NCI-H510A (cell line): ENCODE measurements around the gene GTF2F1.
"Not testable (repeated sequence)": the region's sequence is repeated elsewhere in the genome, so short reads cannot be mapped to it uniquely, and the experiment has no call there.

ENCODE experiments used
- DNase-seq: peaks from one replicate; lab custom pipeline; 2025; lab: John Stamatoyannopoulos, UW

GTF2F1 gene

DNA sequence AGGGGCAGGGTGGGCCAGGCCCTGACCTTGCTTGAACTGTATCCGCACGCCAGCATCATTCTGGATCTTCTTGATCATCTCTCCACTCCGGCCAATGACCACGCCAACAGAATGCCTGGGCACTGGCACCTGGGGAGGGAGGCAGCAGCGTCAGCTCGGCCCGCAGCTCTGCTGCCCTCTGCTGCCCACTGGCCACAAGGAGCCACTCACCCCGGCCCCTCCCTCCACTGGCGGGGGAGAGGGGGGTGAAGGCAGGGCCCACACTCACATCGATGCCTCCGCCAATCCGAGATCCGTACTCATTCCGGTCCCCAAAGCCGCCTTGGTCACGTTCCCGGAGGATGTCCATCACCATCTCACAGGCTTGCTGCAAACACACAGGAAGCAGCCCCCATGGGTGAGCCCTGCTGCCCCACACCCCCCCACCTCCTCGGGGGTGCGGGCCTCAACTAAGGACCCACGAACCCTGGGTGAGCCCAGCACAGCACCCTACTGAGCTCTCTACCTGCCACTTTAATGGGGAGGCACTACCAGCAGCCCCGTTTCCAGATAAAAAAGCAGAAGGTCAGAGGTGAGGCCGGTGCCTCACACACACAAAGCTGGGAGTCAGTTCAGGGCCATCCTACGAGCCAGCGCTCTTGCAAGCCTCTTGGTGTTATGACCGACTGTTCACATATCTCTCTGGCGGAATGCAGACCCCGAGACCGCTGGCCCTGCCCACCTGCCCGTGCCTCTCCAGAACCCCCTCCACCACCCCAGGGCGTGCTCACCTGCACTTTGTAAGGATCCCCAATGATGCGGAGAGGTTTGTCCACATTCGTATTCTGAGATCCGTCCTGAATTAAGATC is 25.0 kb upstream of the GTF2F1 start:
- DNase-seq, result no peak

DNA sequence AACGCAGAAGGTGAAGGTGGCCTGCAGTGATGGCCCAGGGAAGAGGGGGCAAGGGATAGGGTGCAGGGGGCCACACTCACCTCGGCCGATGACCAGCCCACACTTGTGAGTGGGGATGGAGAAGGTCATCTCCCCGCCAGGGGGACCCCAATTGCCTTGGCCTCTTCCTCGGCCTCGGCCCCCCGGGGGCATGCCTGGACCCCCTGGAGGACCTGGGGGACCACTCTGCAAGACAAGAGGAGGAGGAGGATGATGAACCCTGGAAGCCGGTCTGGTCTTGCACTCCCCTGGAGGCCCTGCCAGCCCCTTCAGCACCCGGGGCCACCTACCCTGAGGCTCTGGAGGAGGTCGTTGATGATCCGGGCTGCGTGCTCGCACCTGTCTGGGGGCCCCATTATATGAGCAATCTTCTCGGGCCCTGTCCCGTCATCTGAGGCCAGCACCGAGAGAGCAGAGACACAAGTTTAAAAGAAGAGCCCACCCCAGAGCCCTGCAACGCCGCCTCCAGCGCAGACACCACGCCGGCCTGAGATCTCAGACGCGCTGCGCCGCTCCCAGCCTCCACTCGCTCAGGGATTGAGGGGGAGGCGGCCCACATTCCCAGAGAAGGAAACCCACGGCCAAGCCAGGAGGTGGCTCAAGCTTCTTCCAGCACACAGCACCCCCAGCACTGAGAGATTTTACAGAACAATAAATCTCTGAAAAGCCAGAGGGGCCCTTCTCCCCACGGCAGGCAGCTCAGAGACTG is 23.9 kb upstream of the GTF2F1 start:
- DNase-seq, result no peak

DNA sequence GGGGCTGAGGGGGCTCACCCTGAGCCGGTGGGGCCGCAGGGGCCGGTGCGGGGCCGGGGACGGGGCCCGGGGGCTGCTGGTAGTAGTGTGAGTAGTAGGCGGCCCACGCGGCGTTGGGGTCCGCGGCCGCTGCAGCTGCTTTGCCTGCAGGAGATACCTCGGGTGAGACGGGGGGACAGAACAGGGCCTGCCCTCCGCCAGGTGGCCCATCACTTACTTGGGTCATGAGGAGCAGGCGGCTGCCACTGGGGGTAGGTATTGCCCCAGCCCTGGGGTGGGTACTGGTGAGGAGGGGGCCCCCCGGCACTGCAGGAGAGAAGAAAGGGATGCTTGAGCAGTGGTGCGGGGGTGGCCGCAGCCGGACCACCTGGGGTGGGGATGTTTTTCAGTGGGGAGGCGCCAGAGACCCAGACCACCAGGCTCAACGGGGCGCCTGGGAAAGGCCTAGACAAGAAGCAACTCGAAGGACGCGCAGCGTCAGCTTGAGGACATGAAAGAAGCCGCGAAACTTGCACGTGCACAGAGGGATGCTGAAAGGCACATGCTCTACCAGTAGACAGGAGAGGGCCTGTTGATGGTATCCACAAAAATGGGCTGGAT is 22.7 kb upstream of the GTF2F1 start:
- no peak for DNase-seq

DNA sequence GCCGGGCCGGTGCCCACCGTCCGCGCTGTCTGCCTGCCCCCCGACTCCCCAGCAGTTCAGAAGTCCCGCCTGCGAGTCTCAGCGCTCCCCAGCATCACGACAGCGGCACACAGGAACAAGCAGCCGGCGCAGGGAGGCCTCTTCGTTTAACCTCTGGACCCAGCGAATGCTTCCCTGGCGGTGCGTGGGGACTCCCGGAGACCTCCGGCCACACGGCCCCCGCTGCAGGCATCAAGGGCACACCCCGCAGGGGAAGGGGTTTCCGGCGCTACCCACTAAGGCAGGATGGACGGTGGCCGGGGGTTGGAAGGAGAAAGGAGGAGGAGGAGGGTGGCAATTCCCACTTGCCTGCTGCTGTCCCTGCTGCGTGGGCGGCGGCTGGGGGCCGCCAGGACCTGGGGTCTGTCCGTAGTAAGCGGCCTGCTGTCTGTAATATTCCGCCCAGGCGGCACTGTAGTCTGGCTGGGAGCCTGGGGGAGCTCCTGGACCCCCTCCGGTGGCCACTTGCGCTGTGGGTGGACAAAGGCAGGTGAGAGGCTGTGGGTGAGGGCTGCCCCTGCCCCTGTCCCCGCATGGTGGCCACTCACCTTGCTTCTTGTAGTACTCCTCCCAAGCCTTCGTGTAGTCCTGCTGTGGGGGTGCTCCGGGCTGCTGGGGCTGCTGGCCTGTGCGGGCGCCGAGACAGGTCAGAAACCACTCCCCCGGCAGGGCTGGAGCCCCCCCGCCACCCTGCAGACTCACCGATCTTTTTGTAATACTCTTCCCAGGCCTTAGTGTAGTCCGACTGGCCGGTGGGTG is 22.0 kb upstream of the GTF2F1 start:
- no peak for DNase-seq

DNA sequence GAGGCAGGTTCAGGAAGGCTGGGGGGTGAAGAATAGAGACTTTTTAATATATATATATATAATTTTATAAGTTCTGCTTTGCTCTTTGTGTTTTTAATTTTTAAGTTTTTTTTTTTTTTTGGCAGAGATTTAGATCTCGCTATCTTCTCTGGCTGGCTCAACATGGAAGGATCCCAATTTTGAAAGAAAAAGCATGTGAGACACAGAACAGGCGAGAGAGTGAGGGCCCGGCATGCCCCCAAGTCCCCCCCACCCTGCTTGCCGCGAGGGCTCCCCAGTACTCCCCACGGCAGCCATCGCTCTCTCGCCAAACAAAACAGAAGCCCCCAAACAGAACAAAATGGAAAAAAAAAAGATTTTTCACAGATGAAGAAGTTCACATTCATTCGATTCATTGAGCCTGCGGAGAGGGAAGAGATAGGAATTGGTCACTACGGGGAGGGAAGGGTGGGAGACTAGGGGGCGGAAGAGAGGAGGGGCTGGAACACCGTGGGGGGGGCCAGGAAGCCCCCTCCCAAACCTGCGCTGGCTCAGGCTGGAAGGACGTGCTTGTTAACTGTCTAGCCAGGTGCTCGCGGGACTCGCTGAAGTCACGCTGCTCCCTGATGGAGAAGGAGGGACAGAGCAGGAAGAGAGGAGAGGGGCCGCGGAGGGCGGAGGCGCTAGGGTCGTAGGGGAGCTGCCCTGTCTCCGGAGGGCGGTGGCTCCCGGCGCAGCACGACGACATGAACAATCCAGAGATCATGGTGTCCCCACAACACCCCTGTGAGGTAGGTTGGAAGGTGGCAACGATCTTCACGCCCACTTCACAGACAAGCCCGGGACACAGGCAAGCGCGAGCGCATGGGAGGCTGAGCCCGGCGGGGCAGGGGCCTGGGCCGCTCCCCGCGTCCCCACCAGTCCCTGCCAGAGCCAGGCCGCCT is 21.0 kb upstream of the GTF2F1 start:
- DNase-seq, result no peak

DNA sequence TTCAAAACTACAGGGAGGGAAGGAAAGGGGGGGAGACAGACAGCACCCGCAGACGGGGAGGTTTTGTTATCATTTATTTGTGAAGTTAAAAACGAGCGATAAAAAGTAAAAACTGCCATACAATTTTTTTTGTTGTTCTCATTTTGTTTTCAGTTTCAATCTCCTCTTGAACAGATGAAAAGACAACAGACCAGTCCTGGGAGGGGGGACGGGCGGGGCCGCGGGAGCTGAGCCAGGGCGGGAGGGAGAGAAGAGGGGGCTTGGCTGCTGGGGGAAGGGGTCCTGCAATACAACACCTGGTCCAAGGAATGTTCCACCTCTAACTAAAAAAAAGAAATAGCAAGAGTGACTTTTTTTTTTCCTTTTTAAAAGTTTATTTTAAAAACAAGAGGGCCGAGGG is 20.3 kb upstream of the GTF2F1 start:
- DNase-seq, result no peak

DNA sequence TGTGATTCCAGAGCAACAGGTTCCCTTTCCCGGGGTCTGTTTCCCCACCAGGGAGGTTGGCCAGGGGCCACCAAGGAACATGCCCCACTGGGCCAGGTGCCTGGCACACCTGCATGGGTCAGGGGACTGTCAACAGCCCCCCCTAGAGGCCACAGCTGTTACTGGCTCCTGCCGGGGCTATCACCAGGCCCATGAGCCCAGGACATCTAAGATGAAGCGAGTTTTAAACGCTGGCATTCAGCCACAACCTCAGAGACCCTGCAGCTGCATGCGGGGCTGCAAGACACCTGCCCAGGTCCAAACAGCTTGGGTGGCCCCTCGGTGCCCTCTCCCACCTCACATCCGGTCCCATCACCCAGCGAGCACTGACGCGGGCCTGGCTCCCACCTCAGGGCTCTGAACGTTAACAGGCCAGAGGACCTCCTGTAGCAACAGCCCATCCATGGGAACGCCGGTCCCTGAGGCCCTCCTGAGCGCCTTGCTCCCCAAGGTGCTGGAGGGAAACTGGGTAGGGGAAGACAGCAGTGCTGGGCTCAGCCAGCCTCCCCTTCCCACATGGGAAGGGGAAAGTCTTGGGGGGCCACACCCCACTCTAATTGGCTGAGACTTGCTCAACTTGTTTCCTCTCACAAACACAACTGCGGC is 19.6 kb upstream of the GTF2F1 start:
- no peak for DNase-seq

DNA sequence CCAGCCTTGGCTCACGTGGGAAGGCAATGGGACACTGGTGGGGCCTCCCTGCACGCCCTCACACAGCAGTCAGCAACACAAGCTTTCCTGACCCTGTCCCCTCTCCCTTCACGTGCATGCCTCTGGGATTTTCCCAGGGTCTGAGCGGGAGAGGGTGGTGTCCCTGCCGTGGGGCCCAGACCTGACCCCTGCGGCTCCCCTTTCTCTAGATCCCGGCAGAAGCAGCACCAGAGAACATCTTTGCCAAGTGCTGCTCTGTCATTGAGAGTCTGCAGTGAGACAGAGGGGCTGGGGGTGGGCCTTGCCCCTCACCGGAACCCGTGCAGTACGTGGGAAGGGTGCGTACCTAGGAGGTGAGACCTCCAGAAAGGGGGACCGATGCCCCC is 19.1 kb upstream of the GTF2F1 start:
- DNase-seq, result no peak

DNA sequence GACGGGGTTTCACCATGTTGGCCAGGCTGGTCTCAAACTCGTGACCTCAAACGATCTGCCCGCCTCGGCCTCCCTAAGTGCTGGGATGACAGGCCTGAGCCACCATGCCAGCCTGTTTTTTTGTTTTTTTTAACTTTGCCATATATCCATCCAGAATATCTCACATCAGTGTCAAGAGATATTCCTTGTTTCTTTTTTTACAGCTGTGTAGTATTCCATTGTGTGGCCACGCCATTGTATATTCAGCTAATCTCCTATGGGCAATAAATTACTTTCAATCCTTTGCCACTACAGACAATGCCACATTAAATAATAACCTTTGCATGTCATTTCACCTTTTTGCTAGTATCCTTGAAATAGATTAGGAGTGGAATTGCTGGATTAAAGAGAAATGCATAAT is 16.4 kb upstream of the GTF2F1 start:
- no peak for DNase-seq

DNA sequence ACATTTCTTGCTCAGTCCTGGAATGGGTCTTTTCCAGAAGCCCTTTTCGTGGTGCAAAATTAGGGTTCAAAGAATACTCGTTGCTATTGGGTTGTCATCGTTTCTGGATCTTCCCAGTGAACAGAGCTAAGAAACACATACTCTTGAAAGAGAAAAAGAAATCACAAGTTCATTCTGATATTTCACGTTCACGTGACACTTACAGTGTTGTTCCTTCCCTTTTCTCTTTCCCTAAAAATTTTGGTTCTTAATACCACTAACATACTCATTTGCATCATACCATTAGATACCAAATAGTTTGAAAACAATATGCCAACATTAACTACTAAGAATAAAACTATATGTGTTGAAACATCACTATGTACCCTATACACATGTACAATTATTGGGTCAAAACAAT is 13.4 kb upstream of the GTF2F1 start:
- no peak for DNase-seq

DNA sequence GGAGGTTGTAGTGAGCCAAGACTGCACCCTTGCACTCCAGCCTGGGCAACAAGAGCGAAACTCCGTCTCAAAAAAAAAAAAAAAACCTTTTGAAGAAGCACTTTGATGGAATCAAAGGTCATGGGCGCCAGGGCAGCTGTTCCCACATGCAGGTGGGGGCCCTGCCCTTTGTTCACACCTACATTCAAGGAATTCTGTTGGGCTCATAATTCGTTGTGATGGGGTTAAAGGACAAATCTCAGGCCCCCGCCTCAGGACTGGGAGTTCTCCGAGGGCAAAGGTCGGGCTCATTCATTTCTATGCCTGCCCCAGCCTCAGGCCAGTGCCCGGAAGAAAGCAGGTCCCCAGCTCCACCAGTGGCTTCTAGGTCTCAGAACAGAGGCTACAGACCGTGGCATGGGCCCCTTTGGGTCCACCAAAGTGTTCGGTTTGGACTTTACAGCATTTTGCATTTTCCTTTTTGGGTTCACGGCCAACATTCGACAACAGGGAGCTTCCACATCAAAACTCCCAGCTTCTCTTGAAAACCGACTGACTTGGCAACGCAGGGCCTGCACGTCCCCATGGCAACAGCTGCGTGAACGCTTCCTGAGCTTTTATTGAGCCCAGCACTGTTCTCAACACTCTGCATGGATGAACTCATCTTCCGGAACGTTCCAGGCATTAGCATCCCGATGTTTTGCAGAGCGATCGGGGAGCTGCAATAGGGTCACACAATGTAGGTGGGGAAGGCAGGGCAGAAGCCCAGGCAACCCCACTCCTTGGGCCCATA is 10.1 kb upstream of the GTF2F1 start:
- DNase-seq, result no peak

DNA sequence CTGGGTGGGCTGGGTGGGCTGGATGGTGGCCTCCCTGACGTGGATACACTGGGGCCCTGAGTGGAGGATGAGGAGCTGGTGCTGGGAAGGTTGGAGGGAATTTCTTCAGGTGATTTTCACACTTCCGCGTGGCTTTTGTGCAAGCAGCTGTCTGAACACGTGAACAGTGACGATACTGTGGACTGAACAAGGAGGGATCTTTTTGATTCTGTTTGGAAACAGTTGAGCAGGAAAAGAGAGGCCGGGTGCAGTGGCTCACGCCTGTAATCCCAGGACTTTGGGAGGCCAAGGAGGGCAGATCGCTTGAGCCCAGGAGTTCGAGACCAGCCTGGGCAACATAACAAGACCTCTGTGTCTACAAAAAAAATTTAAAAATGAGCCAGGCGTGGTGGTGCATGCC is 9.1 kb upstream of the GTF2F1 start:
- no peak for DNase-seq

DNA sequence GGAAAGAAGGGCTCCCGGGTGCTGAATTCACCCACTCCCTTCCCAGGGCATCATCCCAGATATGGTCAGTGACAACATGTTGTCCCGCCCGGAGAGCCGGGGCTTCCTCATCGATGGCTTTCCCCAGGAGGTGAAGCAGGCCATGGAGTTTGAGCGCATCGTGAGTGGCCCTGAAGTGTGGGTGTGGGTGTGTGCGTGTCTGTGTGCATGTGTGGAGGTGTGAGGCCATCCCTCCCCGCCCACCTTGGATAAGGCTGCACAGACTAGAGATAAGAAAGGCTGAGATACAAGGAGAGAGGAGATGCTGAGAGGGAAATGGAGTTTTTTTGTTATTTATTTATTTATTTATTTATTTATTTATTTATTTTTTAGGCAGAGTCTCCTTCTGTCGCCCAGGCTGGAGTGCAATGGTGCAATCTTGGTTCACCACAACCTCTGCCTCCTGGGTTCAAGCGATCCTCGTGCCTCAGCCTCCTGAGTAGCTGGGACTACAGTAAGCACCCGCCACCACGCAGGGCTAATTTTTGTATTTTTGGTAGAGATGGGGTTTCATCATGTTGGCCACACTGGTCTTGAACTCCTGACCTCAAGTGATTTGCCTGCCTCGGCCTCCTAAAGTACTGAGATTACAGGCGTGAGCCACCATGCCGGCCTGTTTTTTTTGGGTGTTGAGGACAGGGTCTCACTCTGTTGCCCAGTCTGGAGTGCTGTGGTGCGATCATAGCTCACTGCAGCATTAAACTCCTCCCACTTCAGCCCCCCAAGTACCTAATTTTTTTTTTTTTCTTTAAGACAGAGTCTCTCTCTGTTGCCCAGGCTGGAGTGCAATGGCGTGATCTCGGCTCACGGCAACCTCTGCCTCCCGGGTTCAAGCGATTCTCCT is 7.3 kb upstream of the GTF2F1 start:
- not testable (repeated sequence) for DNase-seq

DNA sequence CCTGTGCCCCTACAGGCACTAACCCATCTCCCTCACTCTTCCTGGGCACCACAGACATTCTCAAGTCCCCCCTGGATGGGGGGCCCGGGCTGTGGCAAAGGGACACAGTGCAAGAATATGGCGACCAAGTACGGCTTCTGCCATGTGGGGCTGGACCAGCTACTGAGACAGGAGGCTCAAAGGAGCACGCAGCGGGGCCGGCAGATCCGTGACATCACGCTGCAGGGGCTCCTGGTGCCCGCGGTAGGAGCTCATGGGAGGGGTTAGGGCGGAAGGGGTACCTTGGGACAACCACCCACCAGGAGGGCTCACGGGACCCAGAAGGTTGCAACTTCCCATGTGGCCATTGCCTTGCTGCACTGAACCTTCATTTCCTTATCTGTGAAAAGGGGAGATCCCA is 3.3 kb upstream of the GTF2F1 start:
- DNase-seq, result no peak

DNA sequence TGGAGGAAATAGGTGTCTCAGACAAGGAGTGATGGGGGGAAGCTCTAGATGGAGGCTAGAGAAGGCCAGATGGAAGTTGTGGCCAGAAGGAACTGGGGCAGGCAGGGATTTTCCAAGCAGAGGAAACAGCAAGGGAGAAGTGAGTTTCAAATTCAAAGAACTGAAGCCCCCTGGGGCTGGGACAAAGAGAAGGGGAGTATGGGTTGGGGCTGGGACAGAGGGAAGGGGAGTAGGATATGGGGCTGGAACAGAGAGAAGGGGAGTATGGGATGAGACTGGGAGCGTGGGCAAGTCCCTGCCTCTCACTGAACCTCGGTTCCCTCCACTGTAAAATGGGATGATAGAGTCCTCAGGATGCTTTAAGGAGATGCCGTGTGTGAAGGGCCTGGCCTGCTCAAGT is 1.9 kb upstream of the GTF2F1 start:
- no peak for DNase-seq

DNA sequence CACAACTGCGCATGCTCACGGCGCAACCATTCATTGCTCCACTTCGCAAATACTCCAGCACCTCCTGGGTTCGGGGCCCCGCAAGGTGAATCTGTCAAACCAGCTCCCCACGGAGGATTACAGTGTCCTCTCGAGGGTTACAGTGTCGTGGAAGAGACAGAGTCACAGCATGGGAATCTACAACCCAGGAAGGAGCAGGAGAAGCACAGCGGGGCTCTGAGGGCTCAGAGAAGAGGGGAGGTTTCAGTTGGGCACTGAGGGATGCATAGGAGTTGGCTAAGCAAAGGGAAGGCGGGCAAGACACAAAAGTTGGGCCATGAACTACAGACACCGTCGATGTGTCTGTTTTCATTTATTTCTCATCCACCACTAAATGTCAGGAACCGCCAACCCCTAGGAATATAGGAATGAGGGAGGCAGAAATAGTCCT is 1.0 kb upstream of the GTF2F1 start:
- DNase-seq, result no peak

DNA sequence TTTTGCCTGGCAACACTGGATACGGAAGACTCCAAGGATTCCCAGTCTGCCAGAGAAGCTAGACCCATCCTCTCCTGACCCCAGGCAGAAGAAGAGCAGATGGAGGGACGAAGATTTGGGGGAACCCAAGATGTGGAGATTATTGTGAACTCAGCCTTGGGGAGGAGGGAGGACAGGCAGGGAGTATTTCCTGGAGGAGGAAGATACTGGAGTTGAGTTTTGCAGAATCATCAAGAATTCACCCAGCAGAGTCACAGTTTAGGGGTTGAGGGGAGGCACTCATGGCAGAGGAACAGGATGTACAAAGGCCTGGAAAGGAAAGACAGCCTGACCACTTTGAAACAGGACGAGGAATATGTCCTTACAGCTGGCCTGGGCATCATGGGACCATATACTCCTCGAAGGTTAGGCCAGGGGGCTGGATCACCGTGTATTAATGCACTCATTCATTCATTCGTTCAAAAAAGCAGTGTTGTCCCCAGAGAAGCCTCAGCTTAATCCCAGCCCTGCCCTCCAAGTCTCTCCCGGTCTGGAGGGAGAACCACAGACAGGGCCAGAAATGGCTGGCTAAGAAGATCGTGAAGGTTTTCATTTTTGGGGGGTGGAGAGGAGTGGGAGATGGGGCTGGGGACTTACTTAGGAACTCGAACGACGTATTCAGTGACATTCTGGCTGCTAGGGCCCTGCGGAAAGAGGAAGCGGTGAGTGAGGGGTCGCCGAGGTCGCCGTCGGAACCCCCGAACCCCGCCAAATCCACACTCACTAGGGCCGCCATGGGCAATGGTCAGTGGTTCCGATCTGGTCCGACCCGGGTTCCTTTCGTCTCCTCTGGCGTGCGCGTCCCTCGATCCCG is 517 bp downstream of the GTF2F1 start:
- no peak for DNase-seq

DNA sequence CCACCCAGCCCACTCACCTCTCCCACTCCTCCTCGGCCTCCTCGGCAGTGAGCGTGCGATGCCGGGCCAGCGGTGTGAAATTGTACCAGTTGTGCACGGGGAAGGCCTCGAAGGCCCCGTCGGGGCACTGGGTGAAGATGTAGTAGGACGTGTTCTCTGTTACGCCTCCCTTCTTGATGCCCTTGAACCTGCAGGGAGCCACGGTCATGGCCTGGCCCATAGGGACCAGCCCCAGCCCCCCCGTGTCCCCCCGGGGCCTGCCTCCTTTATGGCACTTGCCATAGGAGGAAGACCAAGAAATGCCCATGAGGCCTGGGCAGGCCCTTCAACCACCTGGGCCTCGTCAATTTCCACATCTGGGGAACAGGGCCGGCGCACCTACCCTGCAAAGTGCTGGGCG is 5.6 kb downstream of the GTF2F1 start:
- DNase-seq, result no peak
